HEK293 (cell line): Measurements from ENCODE around the gene BTBD19.

ENCODE experiments used
- CTCF ChIA-PET: fragments of 350-600 bp; formaldehyde crosslinking; extraction: SDS; loops from one replicate; lab custom pipeline; 2021; ENCODE audit warnings: antibody characterized with exemption; lab: Yijun Ruan, JAX
- POLR2A ChIA-PET: fragments of 300-600 bp; formaldehyde crosslinking; extraction: SDS; loops from one replicate; lab custom pipeline; 2020; ENCODE audit warnings: antibody characterized with exemption, inconsistent platforms; lab: Yijun Ruan, JAX
- H3K27ac ChIP-seq: fragments of 200-500 bp; sonication (Bioruptor generic); 2 replicates; pipeline ENCODE4 v1.5.1; 2014; ENCODE audit warnings: low read depth, low read length, control low read depth, inconsistent platforms; ENCODE audit errors: extremely low read depth
- H3K36me3 ChIP-seq, 2 experiments: fragments of 200-500 bp in 1 of 2; sonication (Bioruptor generic) in 1 of 2; 1 replicate in 1 of 2; 2 replicates in 1 of 2; pipeline ENCODE4 v1.5.1; 2014 to 2017; ENCODE audit warnings: inconsistent platforms in 2 of 2, low read length in 2 of 2; ENCODE audit not compliant: control insufficient read depth in 2 of 2, insufficient read depth in 1 of 2
- H3K4me1 ChIP-seq: fragments of 200-500 bp; sonication (Bioruptor generic); 2 replicates; pipeline ENCODE4 v1.5.1; 2014; ENCODE audit warnings: mild to moderate bottlenecking, low read length, inconsistent platforms; ENCODE audit not compliant: control insufficient read depth, insufficient read depth
- H3K4me3 ChIP-seq: 2 replicates; pipeline ENCODE4 v1.5.1; 2011; ENCODE audit warnings: low read depth, mild to moderate bottlenecking, control low read depth, low read length, moderate library complexity
- H3K9me3 ChIP-seq: fragments of 200-500 bp; sonication (Bioruptor generic); 2 replicates; pipeline ENCODE4 v1.5.1; 2014; ENCODE audit warnings: low read depth, low read length, inconsistent platforms; ENCODE audit not compliant: control insufficient read depth, insufficient read depth
- KLF16 ChIP-seq: fragments of 450-650 bp; formaldehyde crosslinking; IDR thresholded peaks from 2 replicates; pipeline ENCODE4 v1.5.1; 2017; ENCODE audit warnings: missing biosample characterization, missing genetic modification characterization
- KLF17 ChIP-seq: fragments of 450-650 bp; formaldehyde crosslinking; IDR thresholded peaks from 2 replicates; pipeline ENCODE4 v1.5.1; 2016; ENCODE audit warnings: missing biosample characterization, missing genetic modification characterization
- OSR2 ChIP-seq: fragments of 450-650 bp; formaldehyde crosslinking; IDR thresholded peaks from 2 replicates; pipeline ENCODE4 v1.5.1; 2016; ENCODE audit warnings: missing biosample characterization, missing genetic modification characterization
- PATZ1 ChIP-seq: fragments of 450-650 bp; formaldehyde crosslinking; IDR thresholded peaks from 2 replicates; pipeline ENCODE4 v1.5.1; 2016; ENCODE audit warnings: missing biosample characterization, missing genetic modification characterization
- PRDM6 ChIP-seq: fragments of 450-650 bp; formaldehyde crosslinking; IDR thresholded peaks from 2 replicates; pipeline ENCODE4 v1.5.1; 2017; ENCODE audit warnings: missing biosample characterization, missing genetic modification characterization
- SETDB1 ChIP-seq: IDR thresholded peaks from one replicate; pipeline ENCODE4 v1.6.1; 2017; ENCODE audit warnings: mild to moderate bottlenecking, low read length, moderate library complexity, mixed read lengths; ENCODE audit not compliant: insufficient read length
- SP2 ChIP-seq: fragments of 450-650 bp; formaldehyde crosslinking; IDR thresholded peaks from 2 replicates; pipeline ENCODE4 v1.5.1; 2016; ENCODE audit warnings: missing biosample characterization, missing genetic modification characterization
- SP3 ChIP-seq: fragments of 450-650 bp; formaldehyde crosslinking; IDR thresholded peaks from 2 replicates; pipeline ENCODE4 v1.5.1; 2016; ENCODE audit warnings: missing biosample characterization, missing genetic modification characterization
- SP7 ChIP-seq: fragments of 450-650 bp; formaldehyde crosslinking; IDR thresholded peaks from 2 replicates; pipeline ENCODE4 v1.5.1; 2016; ENCODE audit warnings: missing biosample characterization, missing genetic modification characterization
- YY1 ChIP-seq: fragments of 450-650 bp; formaldehyde crosslinking; IDR thresholded peaks from 2 replicates; pipeline ENCODE4 v1.5.1; 2018; ENCODE audit warnings: missing biosample characterization, missing genetic modification characterization
- ZBTB17 ChIP-seq: fragments of 450-650 bp; formaldehyde crosslinking; IDR thresholded peaks from 2 replicates; pipeline ENCODE4 v1.5.1; 2016; ENCODE audit warnings: missing biosample characterization, missing genetic modification characterization
- ZBTB8A ChIP-seq: fragments of 450-650 bp; formaldehyde crosslinking; IDR thresholded peaks from 2 replicates; pipeline ENCODE4 v1.5.1; 2016; ENCODE audit warnings: missing biosample characterization, missing genetic modification characterization
- ZEB2 ChIP-seq: fragments of 450-650 bp; formaldehyde crosslinking; IDR thresholded peaks from 2 replicates; pipeline ENCODE4 v1.5.1; 2016; ENCODE audit warnings: missing biosample characterization, missing genetic modification characterization
- ZNF10 ChIP-seq: fragments of 450-650 bp; formaldehyde crosslinking; IDR thresholded peaks from 2 replicates; pipeline ENCODE4 v1.5.1; 2017; ENCODE audit warnings: missing biosample characterization, missing genetic modification characterization
- ZNF24 ChIP-seq: fragments of 450-650 bp; formaldehyde crosslinking; IDR thresholded peaks from 2 replicates; pipeline ENCODE4 v1.5.1; 2016; ENCODE audit warnings: missing biosample characterization, missing genetic modification characterization
- ZNF366 ChIP-seq: fragments of 450-650 bp; formaldehyde crosslinking; conservative IDR thresholded peaks from 2 replicates; pipeline ENCODE4 v1.5.1; 2016; ENCODE audit warnings: missing biosample characterization, missing genetic modification characterization
- ZNF473 ChIP-seq: fragments of 450-650 bp; formaldehyde crosslinking; IDR thresholded peaks from 2 replicates; pipeline ENCODE4 v1.5.1; 2017; ENCODE audit warnings: missing biosample characterization, missing genetic modification characterization
- ZNF501 ChIP-seq: fragments of 450-650 bp; formaldehyde crosslinking; IDR thresholded peaks from 2 replicates; pipeline ENCODE4 v1.5.1; 2016; ENCODE audit warnings: missing biosample characterization, missing genetic modification characterization
- ZNF529 ChIP-seq: fragments of 450-650 bp; formaldehyde crosslinking; IDR thresholded peaks from 2 replicates; pipeline ENCODE4 v1.5.1; 2017; ENCODE audit warnings: missing genetic modification characterization, missing biosample characterization; ENCODE audit not compliant: insufficient replicate concordance
- ZNF544 ChIP-seq: fragments of 450-650 bp; formaldehyde crosslinking; IDR thresholded peaks from 2 replicates; pipeline ENCODE4 v1.5.0; 2017; ENCODE audit warnings: missing biosample characterization, missing genetic modification characterization
- ZNF548 ChIP-seq: fragments of 450-650 bp; formaldehyde crosslinking; IDR thresholded peaks from 2 replicates; pipeline ENCODE4 v1.5.1; 2016; ENCODE audit warnings: missing biosample characterization, missing genetic modification characterization
- ZNF596 ChIP-seq: fragments of 450-650 bp; IDR thresholded peaks from 2 replicates; pipeline ENCODE4 v1.5.0; 2018; ENCODE audit warnings: missing biosample characterization, mild to moderate bottlenecking, missing genetic modification characterization, moderate library complexity
- ZNF610 ChIP-seq: fragments of 450-650 bp; formaldehyde crosslinking; IDR thresholded peaks from 2 replicates; pipeline ENCODE4 v1.5.1; 2016; ENCODE audit warnings: missing biosample characterization, missing genetic modification characterization, borderline replicate concordance
- ZNF701 ChIP-seq: fragments of 450-650 bp; formaldehyde crosslinking; IDR thresholded peaks from 2 replicates; pipeline ENCODE4 v1.5.1; 2016; ENCODE audit warnings: missing biosample characterization, missing genetic modification characterization
- ZNF830 ChIP-seq: fragments of 450-650 bp; IDR thresholded peaks from 2 replicates; pipeline ENCODE4 v1.5.0; 2018; ENCODE audit warnings: missing biosample characterization, missing genetic modification characterization, low read depth, mild to moderate bottlenecking, moderate library complexity
- ZNF837 ChIP-seq: fragments of 450-650 bp; formaldehyde crosslinking; IDR thresholded peaks from 2 replicates; pipeline ENCODE4 v1.5.1; 2016; ENCODE audit warnings: missing biosample characterization, missing genetic modification characterization
- TF ChIP-seq, protein P1 (sequence below): fragments of 450-650 bp; IDR thresholded peaks from 2 replicates; pipeline ENCODE4 v1.5.1; 2018; ENCODE audit warnings: missing biosample characterization, mild to moderate bottlenecking, missing genetic modification characterization
- TF ChIP-seq, protein P2 (sequence below): fragments of 450-650 bp; formaldehyde crosslinking; IDR thresholded peaks from 2 replicates; pipeline ENCODE4 v1.5.0; 2017; ENCODE audit warnings: missing biosample characterization, missing genetic modification characterization, borderline replicate concordance

The BTBD19 gene

DNA sequence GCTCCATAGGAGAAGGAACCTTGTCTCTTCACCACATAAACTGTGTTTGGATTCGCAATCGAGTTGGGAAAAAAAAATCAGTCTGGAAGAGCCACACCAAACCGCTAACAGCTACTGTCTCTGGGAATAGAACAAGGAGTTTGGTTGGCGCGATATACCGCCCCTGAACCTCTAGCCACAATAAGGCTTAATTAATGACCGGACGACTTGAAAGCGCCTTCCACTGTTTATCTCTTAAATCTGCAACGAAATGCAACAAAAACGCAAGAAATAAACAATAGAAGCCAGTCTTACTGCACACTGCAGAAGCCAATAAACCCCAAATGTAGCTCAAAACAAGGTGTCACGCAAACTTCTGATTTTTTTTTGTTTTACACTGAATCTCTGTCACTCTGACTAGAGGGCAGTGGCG, 10.9 kb downstream of the BTBD19 start (continued):
- TF ChIP-seq, protein P1, sequence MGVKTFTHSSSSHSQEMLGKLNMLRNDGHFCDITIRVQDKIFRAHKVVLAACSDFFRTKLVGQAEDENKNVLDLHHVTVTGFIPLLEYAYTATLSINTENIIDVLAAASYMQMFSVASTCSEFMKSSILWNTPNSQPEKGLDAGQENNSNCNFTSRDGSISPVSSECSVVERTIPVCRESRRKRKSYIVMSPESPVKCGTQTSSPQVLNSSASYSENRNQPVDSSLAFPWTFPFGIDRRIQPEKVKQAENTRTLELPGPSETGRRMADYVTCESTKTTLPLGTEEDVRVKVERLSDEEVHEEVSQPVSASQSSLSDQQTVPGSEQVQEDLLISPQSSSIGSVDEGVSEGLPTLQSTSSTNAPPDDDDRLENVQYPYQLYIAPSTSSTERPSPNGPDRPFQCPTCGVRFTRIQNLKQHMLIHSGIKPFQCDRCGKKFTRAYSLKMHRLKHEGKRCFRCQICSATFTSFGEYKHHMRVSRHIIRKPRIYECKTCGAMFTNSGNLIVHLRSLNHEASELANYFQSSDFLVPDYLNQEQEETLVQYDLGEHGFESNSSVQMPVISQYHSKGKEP (tag by site-specific recombination) = peak; percentile 54
- no peak; the same call in 1 of the 2 replicates for TF ChIP-seq ZNF501 (tag by site-specific recombination)

- Histone ChIP-seq H3K27ac (peak overlapping the region; percentile 91), H3K4me3 (peak overlapping the region; percentile 31), H3K36me3 (peaks cover 0 to 9% of the 10 kb centered on the region in 2 experiments; a peak in 1 of 3 replicates), H3K9me3 (no peaks in the 10 kb centered on the region), H3K4me1 (no peaks in the 10 kb centered on the region)
- CTCF ChIA-PET = interaction anchor here (0.6 to 3.2 kb wide), 8 partner anchors 10 to 677 kb away, joined by 3 to 28 read pairs (median 4); partner anchors contain the start of gene PLK3
- POLR2A ChIA-PET = interaction anchor here (0.6 to 6.1 kb wide), 24 partner anchors 10 to 1427 kb away, joined by 3 to 84 read pairs (median 6); partner anchors contain the start of genes BEST4, BTBD19, DYNLT4 and HECTD3
- no peak for TF ChIP-seq OSR2 (tag by site-specific recombination)
- no peak for TF ChIP-seq ZNF529 (tag by site-specific recombination)
- no peak for TF ChIP-seq ZNF701
- TF ChIP-seq ZEB2 (tag by site-specific recombination) = peak; percentile 66
- TF ChIP-seq YY1 (tag by site-specific recombination) = no peak; the same call in 1 of the 2 replicates
- peak; percentile 35 for TF ChIP-seq KLF16 (tag by site-specific recombination)
- TF ChIP-seq ZNF837 (tag by site-specific recombination) = no peak
- TF ChIP-seq ZNF596 (tag by site-specific recombination) = peak; percentile 15; the same call in 1 of the 2 replicates
- no peak for TF ChIP-seq ZNF544 (tag by site-specific recombination)
- TF ChIP-seq ZNF830 (tag by site-specific recombination) = no peak
- TF ChIP-seq SP3 (tag by site-specific recombination) = peak; percentile 51
- TF ChIP-seq KLF17 (tag by site-specific recombination) = peak; percentile 86
- peak; percentile 91 for TF ChIP-seq ZBTB8A (tag by site-specific recombination)
- no peak for TF ChIP-seq ZNF548 (tag by site-specific recombination)
- TF ChIP-seq SP2 (tag by site-specific recombination) = peak; percentile 35; the same call in 1 of the 2 replicates
- TF ChIP-seq ZBTB17 = peak; percentile 48
- peak; percentile 34; the same call in 1 of the 2 replicates for TF ChIP-seq PATZ1 (tag by site-specific recombination)
- TF ChIP-seq ZNF10 (tag by site-specific recombination) = no peak
- TF ChIP-seq PRDM6 (tag by site-specific recombination) = peak; percentile 98
- TF ChIP-seq ZNF610 = no peak; the same call in 1 of the 2 replicates
- TF ChIP-seq, protein P2, sequence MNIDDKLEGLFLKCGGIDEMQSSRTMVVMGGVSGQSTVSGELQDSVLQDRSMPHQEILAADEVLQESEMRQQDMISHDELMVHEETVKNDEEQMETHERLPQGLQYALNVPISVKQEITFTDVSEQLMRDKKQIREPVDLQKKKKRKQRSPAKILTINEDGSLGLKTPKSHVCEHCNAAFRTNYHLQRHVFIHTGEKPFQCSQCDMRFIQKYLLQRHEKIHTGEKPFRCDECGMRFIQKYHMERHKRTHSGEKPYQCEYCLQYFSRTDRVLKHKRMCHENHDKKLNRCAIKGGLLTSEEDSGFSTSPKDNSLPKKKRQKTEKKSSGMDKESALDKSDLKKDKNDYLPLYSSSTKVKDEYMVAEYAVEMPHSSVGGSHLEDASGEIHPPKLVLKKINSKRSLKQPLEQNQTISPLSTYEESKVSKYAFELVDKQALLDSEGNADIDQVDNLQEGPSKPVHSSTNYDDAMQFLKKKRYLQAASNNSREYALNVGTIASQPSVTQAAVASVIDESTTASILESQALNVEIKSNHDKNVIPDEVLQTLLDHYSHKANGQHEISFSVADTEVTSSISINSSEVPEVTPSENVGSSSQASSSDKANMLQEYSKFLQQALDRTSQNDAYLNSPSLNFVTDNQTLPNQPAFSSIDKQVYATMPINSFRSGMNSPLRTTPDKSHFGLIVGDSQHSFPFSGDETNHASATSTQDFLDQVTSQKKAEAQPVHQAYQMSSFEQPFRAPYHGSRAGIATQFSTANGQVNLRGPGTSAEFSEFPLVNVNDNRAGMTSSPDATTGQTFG (tag by site-specific recombination) = no peak
- TF ChIP-seq ZNF366 (tag by site-specific recombination) = peak; percentile 78
- peak; percentile 46; the same call in 1 of the 2 replicates for TF ChIP-seq ZNF24 (tag by site-specific recombination)
- peak; percentile 73 for TF ChIP-seq SP7 (tag by site-specific recombination)
- no peak for TF ChIP-seq SETDB1
- TF ChIP-seq ZNF473 (tag by site-specific recombination) = no peak
Observed at GRCh38 chr1:44819608-44820327, 11.4 kb downstream of the BTBD19 start.
